ENCODE measurements around the gene UBE2J2.

UBE2J2 gene

DNA sequence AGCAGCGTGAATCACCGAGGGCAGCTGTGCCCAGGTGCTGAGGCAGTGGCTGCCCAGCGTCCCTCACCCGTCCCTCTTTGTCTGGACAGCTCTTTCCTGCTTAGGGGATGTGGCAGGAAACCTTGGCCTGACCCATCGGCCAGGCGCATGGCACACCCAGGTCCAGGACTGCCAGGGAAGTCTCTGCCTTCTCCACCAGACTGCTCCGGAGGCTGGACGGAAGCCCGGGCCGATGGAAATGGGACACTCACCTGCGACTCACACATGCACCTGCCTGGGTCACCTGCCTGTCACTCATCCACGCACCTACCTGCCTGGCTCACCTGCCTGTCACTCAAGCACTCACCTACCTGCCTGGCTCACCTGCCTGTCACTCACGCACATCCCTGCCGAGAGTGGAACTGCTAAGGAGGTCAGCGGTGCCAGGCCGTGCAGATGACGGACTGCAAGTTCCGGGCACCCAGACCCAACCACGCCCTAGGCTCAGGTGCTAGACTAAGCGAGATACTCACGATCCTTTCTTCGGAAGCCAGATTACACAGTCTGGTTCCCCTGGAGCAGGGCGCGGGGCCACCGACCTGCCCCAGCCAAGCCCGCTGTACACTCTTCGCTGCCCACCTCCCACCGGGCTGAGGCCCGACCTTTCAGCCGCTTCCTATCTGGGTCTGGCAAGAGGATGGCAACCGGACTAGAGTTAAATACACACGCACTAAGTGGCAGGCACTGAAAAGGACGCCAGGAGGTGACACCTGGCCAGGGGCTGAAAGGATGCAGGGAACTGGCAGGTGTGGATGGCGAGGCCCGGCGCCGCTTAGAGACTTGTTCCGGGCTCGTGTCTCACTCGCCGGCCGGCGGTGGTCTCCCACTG, 1.1 kb downstream of the UBE2J2 start:
- peaks cover 1 to 2% of the 10 kb centered on the region in 2 donors for H3K36me3 ChIP-seq (ENCODE audit: control insufficient read depth in 1 of 2, insufficient read depth in 2 of 2, low read length in 2 of 2)
- H3K4me3 ChIP-seq (ENCODE audit: low read depth in 1 of 2, low read length in 2 of 2): peak overlapping the region; percentile 78 to 97
- H3K27ac ChIP-seq (ENCODE audit: low read length): peak overlapping the region; percentile 69

DNA sequence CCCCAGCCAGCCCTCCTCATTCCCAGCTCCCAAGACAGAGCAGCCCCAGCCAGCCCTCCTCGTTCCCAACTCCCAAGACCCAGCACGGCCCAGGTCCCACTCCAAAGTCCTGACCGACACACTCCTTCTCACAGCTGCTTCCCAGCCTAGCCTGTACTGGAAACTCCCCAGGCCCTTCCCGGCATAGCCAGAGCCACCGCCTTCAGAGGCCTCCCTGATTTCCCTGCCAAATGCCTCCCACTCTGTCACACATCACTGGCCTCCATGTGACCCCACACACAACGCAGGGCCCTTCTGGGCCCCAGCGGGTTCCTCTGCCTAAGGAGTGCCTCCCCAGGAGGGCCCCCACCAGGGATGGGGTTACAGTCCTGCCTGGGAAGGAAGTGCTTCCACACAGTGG, 2.8 kb downstream of the UBE2J2 start:
- Histone ChIP-seq H3K36me3 (ENCODE audit: control insufficient read depth in 1 of 2, insufficient read depth in 2 of 2, low read length in 2 of 2) (peaks cover 7 to 11% of the 10 kb centered on the region in 2 donors), H3K9me3 (ENCODE audit: control insufficient read depth in 1 of 2, low read length in 2 of 2) (no peaks in the 10 kb centered on the region), H3K27ac (ENCODE audit: low read length) (no peak overlapping the region), H3K27me3 (ENCODE audit: low read depth, low read length) (no peaks in the 10 kb centered on the region), H3K4me3 (ENCODE audit: low read depth in 1 of 2, low read length in 2 of 2) (peak overlapping the region; percentile 5 to 26), H3K4me1 (ENCODE audit: control insufficient read depth in 1 of 2, insufficient read depth in 2 of 2, low read length in 2 of 2) (peaks cover 19 to 36% of the 10 kb centered on the region in 2 donors)

More for the DNA sequence above, 1.1 kb downstream of the UBE2J2 start:
- Histone ChIP-seq H3K9me3 (ENCODE audit: control insufficient read depth in 1 of 2, low read length in 2 of 2) (no peaks in the 10 kb centered on the region), H3K4me1 (ENCODE audit: control insufficient read depth in 1 of 2, insufficient read depth in 2 of 2, low read length in 2 of 2) (peaks cover 19 to 36% of the 10 kb centered on the region in 2 donors), H3K27me3 (ENCODE audit: low read depth, low read length) (no peaks in the 10 kb centered on the region)

DNA sequence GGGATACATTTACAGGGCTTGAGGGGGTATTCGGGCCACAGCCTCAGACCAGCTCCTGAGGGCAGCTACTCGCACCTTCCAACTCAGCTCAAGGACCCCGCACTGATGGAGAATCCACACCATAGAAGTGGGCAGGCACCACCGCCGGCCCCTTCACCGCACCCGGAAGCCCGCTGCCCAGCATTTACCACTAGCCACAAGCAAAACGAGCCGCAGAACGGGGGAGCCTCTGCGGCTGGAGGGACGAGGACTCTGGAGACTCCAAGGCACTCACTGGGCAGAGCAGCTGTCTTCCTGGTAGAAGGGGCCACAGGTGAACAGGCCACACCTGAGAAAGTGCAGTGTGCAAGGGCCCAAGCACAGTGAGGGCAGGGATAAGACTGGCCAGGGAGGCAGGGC, 5.4 kb downstream of the UBE2J2 start:
- Histone ChIP-seq H3K36me3 (ENCODE audit: control insufficient read depth in 1 of 2, insufficient read depth in 2 of 2, low read length in 2 of 2) (peaks cover 11 to 29% of the 10 kb centered on the region in 2 donors), H3K4me1 (ENCODE audit: control insufficient read depth in 1 of 2, insufficient read depth in 2 of 2, low read length in 2 of 2) (peaks cover 19 to 29% of the 10 kb centered on the region in 2 donors)

DNA sequence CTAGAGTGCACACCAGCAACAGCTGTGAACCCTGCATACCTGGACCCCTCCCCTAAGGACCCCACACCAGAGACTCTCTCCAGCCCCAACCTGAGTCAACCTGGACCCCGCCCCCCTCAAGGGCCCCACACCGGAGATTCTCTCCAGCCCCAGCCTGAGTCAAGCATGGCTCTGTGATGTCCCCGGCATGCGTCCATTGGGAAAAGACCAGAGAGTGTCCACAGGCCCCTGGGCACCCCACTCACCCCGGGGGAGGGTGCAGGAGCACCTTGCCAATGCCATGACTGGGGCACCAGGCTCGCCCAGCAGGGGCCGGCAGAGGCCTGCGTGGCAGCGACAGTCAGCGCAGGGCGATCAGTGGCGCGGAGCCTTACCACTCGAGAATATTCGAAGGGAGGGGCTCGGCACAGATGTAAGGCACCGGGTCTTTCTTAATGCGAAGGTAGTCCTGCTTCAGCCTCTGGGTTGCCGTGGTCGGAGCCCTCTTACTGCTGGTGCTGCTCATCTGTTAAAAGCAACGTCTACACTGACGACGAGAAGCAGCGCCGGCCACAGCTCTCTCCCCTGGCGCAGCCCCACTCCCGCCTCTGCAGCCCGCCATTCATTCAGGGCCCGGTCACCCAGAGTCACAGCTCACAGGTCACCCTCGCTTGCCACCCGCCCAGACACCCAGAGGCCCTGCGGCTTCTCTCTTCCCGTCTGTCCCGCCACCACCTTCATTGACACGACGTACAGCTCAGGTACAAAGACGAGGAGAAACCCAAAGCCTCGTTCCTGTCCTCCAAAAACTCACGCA, 6.0 kb downstream of the UBE2J2 start:
- H3K4me3 ChIP-seq (ENCODE audit: low read depth in 1 of 2, low read length in 2 of 2): no peak overlapping the region
- H3K9me3 ChIP-seq (ENCODE audit: control insufficient read depth in 1 of 2, low read length in 2 of 2): no peaks in the 10 kb centered on the region
- peaks cover 17 to 35% of the 10 kb centered on the region in 2 donors for H3K36me3 ChIP-seq (ENCODE audit: control insufficient read depth in 1 of 2, insufficient read depth in 2 of 2, low read length in 2 of 2)
- H3K4me1 ChIP-seq (ENCODE audit: control insufficient read depth in 1 of 2, insufficient read depth in 2 of 2, low read length in 2 of 2): peaks cover 19 to 25% of the 10 kb centered on the region in 2 donors
- H3K27ac ChIP-seq (ENCODE audit: low read length): no peak overlapping the region
- no peaks in the 10 kb centered on the region for H3K27me3 ChIP-seq (ENCODE audit: low read depth, low read length)

More for the DNA sequence above, 5.4 kb downstream of the UBE2J2 start:
- no peak overlapping the region for H3K4me3 ChIP-seq (ENCODE audit: low read depth in 1 of 2, low read length in 2 of 2)
- H3K27ac ChIP-seq (ENCODE audit: low read length): no peak overlapping the region
- no peaks in the 10 kb centered on the region for H3K27me3 ChIP-seq (ENCODE audit: low read depth, low read length)
- H3K9me3 ChIP-seq (ENCODE audit: control insufficient read depth in 1 of 2, low read length in 2 of 2): no peaks in the 10 kb centered on the region

DNA sequence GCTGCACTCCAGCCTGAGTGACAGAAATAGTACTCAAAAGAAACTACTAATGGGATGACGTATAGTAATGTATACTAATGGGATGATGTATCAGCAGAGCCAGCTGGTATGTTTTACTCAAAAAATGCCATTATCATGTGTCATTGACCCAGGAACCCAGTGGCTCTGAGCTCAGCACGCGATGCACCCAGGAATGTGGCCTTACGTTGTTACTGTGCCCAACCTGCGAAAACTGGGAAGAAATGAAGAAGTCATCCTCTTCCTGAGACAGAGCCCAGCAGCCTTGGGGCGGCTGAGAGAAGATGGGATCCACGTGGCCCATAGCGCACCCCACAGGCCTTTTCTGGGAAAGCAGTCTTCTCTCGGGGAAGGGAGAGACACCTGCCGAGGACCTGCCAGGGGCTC, 8.8 kb downstream of the UBE2J2 start:
- peaks cover 24 to 57% of the 10 kb centered on the region in 2 donors for H3K36me3 ChIP-seq (ENCODE audit: control insufficient read depth in 1 of 2, insufficient read depth in 2 of 2, low read length in 2 of 2)
- H3K4me3 ChIP-seq (ENCODE audit: low read depth in 1 of 2, low read length in 2 of 2): no peak overlapping the region
- H3K27me3 ChIP-seq (ENCODE audit: low read depth, low read length): no peaks in the 10 kb centered on the region
- no peak overlapping the region for H3K27ac ChIP-seq (ENCODE audit: low read length)
- no peaks in the 10 kb centered on the region for H3K4me1 ChIP-seq (ENCODE audit: control insufficient read depth in 1 of 2, insufficient read depth in 2 of 2, low read length in 2 of 2)
- no peaks in the 10 kb centered on the region for H3K9me3 ChIP-seq (ENCODE audit: control insufficient read depth in 1 of 2, low read length in 2 of 2)

DNA sequence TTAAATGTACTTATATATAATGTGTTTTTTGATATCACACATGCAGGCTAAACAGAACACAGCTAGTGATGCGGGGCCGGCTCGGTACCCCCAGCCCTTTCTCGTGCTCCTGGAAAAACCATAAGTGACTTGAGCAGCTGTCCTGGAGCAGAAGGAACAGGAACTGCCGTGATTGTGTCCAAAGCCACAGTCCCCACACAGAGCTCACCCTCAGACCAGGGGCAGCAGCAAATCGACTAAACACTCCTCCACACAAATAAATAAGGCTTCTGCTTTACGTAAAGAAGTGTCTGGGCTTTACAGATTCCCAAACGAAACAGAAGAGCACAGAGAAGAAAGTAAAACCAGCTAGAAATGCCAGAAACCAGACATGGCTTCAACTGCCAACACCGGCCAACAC, 9.6 kb downstream of the UBE2J2 start:
- Histone ChIP-seq H3K9me3 (ENCODE audit: control insufficient read depth in 1 of 2, low read length in 2 of 2) (no peaks in the 10 kb centered on the region), H3K4me1 (ENCODE audit: control insufficient read depth in 1 of 2, insufficient read depth in 2 of 2, low read length in 2 of 2) (no peaks in the 10 kb centered on the region), H3K36me3 (ENCODE audit: control insufficient read depth in 1 of 2, insufficient read depth in 2 of 2, low read length in 2 of 2) (peaks cover 27 to 61% of the 10 kb centered on the region in 2 donors), H3K27ac (ENCODE audit: low read length) (no peak overlapping the region), H3K4me3 (ENCODE audit: low read depth in 1 of 2, low read length in 2 of 2) (no peak overlapping the region), H3K27me3 (ENCODE audit: low read depth, low read length) (no peaks in the 10 kb centered on the region)

DNA sequence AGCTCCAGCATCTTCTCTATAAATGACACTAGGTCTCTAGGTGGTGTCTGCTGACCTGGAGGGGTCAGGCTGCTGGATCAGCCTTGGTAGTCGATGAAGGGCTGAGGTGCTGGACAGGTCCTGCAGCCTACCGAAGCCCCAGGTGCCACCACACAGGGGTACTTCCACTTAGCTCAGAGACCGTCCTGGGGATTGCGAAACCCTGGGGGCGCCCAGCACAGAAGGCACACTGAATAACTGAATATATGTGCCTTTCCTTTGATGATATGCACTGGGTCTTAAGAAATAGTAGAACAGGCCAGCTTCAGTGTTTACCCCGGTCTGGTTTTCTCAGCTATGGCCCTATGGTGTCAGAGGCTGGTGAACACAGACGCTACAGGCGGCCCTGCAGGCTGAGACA, 10.9 kb downstream of the UBE2J2 start:
- H3K36me3 ChIP-seq (ENCODE audit: control insufficient read depth in 1 of 2, insufficient read depth in 2 of 2, low read length in 2 of 2): peaks cover 30 to 65% of the 10 kb centered on the region in 2 donors
- no peaks in the 10 kb centered on the region for H3K9me3 ChIP-seq (ENCODE audit: control insufficient read depth in 1 of 2, low read length in 2 of 2)
- no peaks in the 10 kb centered on the region for H3K4me1 ChIP-seq (ENCODE audit: control insufficient read depth in 1 of 2, insufficient read depth in 2 of 2, low read length in 2 of 2)
- H3K27me3 ChIP-seq (ENCODE audit: low read depth, low read length): no peaks in the 10 kb centered on the region
- H3K4me3 ChIP-seq (ENCODE audit: low read depth in 1 of 2, low read length in 2 of 2): no peak overlapping the region
- no peak overlapping the region for H3K27ac ChIP-seq (ENCODE audit: low read length)

DNA sequence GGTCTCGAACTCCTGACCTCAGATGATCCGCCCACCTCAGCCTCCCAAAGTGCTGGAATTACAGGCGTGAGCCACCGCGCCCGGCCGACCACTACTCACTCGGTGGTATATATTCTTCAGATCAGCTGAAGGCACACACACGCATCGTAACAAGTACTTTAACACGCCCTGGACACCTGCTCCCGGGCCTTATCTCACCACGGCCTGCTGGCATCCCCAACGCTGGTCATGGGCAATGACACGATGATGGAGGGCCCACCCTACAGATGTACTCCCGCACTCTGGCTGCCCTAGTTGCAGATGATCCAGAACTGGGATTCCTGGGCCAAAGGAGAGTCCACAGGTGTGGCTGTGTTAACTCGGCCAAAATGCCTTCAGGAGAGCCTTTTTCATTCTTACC, 11.6 kb downstream of the UBE2J2 start:
- H3K4me3 ChIP-seq (ENCODE audit: low read depth in 1 of 2, low read length in 2 of 2): no peak overlapping the region
- no peak overlapping the region for H3K27ac ChIP-seq (ENCODE audit: low read length)
- no peaks in the 10 kb centered on the region for H3K27me3 ChIP-seq (ENCODE audit: low read depth, low read length)
- peaks cover 24 to 58% of the 10 kb centered on the region in 2 donors for H3K36me3 ChIP-seq (ENCODE audit: control insufficient read depth in 1 of 2, insufficient read depth in 2 of 2, low read length in 2 of 2)
- no peaks in the 10 kb centered on the region for H3K4me1 ChIP-seq (ENCODE audit: control insufficient read depth in 1 of 2, insufficient read depth in 2 of 2, low read length in 2 of 2)
- H3K9me3 ChIP-seq (ENCODE audit: control insufficient read depth in 1 of 2, low read length in 2 of 2): no peaks in the 10 kb centered on the region

DNA sequence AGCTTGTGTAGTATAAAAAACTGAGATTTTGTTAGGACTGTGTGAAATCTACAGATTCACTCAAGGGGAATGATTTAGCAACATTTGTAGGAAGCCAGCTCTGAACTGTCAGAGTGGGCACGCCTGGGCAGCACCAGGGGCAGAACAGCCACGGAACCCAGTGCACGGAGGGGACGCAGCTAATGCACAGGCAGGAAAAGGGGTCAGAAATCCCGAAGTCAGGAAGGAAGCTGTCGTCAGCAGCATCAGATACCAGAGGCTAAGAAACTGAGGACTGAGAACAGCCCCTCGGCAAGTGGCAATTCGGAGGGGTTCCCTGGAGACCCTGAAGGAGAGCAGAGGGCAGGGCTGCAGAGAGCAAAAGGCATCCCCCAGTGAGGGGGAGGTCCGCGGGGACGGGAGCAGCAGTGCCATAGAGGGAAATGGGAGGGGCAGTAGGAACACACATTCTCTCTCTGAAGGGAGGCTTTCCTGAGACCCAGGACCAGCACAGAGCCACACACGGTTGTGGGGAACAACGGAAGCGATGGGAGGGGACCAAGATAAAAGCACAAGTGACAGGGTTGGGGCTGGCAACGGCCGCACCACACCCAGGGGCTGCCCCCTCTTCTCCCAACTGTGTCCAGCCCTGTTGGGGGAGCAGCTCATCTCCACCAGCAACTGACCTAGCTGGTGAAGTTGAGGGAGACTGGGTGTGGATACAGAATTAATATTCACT, 12.7 kb downstream of the UBE2J2 start:
- Histone ChIP-seq H3K27ac (ENCODE audit: low read length) (no peak overlapping the region), H3K4me1 (ENCODE audit: control insufficient read depth in 1 of 2, insufficient read depth in 2 of 2, low read length in 2 of 2) (no peaks in the 10 kb centered on the region), H3K4me3 (ENCODE audit: low read depth in 1 of 2, low read length in 2 of 2) (no peak overlapping the region), H3K9me3 (ENCODE audit: control insufficient read depth in 1 of 2, low read length in 2 of 2) (no peaks in the 10 kb centered on the region), H3K27me3 (ENCODE audit: low read depth, low read length) (no peaks in the 10 kb centered on the region), H3K36me3 (ENCODE audit: control insufficient read depth in 1 of 2, insufficient read depth in 2 of 2, low read length in 2 of 2) (peaks cover 26 to 62% of the 10 kb centered on the region in 2 donors)

DNA sequence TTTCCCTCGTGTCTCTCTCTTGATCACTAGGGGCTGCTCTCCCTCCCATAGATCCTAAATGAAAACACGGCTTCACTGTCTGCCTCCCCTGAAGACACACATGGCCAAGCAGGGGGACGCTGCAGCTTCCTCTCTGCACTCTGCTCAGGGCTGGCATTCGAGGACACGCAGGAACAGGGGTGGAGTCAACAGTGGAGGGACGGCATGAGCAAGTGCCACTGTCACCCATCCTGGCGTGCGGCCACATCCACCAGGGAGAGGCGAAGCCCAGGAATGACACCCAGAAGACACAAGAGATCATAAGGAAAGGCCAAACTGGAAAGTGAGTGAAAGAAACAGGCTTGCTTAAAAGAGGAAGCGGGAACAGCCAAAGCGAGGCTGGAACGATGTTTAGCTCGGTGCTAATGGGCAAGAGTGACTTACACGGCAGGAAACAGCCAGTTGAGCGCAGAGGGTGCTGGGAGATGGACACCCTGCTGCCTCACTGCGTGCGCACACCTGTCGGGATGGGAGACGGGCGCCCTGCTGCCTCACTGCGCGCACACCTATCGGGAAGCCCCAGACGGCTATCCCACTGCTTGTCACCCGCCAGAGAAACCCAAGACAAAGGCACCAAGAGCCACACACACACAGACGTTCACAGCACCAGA, 13.6 kb downstream of the UBE2J2 start:
- Histone ChIP-seq H3K9me3 (ENCODE audit: control insufficient read depth in 1 of 2, low read length in 2 of 2) (no peaks in the 10 kb centered on the region), H3K4me3 (ENCODE audit: low read depth in 1 of 2, low read length in 2 of 2) (no peak overlapping the region), H3K27ac (ENCODE audit: low read length) (no peak overlapping the region), H3K36me3 (ENCODE audit: control insufficient read depth in 1 of 2, insufficient read depth in 2 of 2, low read length in 2 of 2) (peaks cover 36 to 63% of the 10 kb centered on the region in 2 donors), H3K4me1 (ENCODE audit: control insufficient read depth in 1 of 2, insufficient read depth in 2 of 2, low read length in 2 of 2) (no peaks in the 10 kb centered on the region), H3K27me3 (ENCODE audit: low read depth, low read length) (no peaks in the 10 kb centered on the region)
